ENCODE results near the gene MLLT3.

DNA sequence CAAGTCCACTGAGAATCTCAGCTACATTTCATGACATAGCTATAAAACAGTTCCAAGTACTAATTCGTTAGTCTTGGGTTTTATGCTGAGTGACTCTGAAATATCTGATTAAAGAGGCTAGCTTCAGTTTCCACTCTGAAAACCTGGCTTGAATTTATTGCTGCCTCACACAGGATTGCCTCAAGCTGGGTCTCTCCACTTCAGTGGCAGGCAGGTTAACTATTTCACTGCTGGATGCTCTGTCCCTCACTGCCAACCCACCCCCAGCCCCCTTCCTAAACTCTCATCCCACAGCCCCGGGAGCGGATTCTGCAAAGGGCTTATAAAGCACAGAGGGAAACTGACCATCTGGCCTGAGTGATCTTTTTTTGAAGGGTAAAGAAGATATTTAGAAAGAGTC is 318.3 kb downstream of the MLLT3 start:
- TF ChIP-seq, protein P1, sequence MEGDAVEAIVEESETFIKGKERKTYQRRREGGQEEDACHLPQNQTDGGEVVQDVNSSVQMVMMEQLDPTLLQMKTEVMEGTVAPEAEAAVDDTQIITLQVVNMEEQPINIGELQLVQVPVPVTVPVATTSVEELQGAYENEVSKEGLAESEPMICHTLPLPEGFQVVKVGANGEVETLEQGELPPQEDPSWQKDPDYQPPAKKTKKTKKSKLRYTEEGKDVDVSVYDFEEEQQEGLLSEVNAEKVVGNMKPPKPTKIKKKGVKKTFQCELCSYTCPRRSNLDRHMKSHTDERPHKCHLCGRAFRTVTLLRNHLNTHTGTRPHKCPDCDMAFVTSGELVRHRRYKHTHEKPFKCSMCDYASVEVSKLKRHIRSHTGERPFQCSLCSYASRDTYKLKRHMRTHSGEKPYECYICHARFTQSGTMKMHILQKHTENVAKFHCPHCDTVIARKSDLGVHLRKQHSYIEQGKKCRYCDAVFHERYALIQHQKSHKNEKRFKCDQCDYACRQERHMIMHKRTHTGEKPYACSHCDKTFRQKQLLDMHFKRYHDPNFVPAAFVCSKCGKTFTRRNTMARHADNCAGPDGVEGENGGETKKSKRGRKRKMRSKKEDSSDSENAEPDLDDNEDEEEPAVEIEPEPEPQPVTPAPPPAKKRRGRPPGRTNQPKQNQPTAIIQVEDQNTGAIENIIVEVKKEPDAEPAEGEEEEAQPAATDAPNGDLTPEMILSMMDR (conservative IDR thresholded peaks at IDR 0.05 in 1 of 2, IDR thresholded peaks at IDR 0.05 in 1 of 2; ENCODE audit: extremely low read depth in 1 of 2, insufficient read depth in 1 of 2, low read depth in 1 of 2, low read length in 2 of 2) = no peak
- no peak for TF ChIP-seq EZH2 (IDR thresholded peaks at IDR 0.05; ENCODE audit: borderline replicate concordance, low read length)

Data from mammary epithelial cell (primary cell).